GM13976 (cell line): Measurements from ENCODE around the gene SCN1A.
"Not testable (repeated sequence)": the region's sequence is repeated elsewhere in the genome, so short reads cannot be mapped to it uniquely, and the experiment has no call there.

ENCODE experiments used
- DNase-seq: peaks from one replicate; pipeline ENCODE4 v3.0.0; 2012; ENCODE audit warnings: low spot score
- in situ Hi-C: fragments of 300-500 bp; cut with MboI; formaldehyde crosslinking; loops from one replicate; pipeline ENCODE4 v1.12.0; 2022; ENCODE audit warnings: low sequenced_read_pairs, mixed read lengths, inconsistent platforms; ENCODE audit not compliant: unreplicated experiment
- TF ChIP-seq, protein P1 (sequence below): IDR thresholded peaks from 2 replicates; pipeline ENCODE4 v1.5.1; 2012; ENCODE audit warnings: borderline replicate concordance, mild to moderate bottlenecking; ENCODE audit not compliant: insufficient read depth; ENCODE audit errors: extremely low read depth, missing control alignments, control extremely low read depth

Gene SCN1A

DNA sequence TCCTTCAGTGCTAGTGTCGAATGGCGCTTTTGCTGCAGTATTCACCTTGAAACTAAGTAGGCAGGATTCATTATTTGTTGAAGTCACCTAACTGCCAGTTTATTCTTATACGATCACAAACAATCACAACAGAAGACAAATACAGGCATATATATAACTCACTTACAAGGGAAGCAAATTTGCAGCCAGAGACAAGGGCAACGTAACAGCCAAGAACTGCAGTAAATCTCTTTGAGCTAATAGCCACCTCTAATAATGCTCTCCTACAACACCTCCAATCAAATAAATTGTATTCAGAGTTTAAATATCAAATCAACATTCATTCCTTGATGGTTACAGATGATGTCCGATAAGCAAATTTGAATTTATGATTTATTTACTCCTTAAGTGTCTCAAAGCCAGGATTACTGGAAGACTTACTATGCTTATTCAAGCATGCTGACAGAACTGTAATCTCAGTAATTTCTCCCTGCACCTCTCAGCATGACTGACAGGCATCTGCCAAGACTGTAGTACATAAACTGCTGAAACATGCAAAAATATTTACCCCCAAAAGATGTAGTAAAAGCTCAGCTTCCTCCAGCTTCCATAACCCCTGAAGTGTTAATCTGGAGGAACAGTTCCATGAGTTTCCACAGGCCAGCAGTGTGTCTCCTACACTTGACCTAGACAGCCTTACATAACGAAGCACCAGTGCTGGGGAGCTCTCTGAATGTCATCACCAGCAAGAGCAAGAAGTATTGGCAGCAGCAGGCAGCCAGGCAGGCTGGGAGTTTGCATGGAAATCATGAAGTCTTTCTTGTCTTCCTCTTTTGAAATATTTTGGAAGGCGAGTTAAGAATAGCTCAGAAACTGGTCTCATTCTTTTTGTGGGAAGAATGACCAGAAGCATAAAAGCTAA is 20.9 kb upstream of the SCN1A start:
- in situ Hi-C loops = no loop called here
- TF ChIP-seq, protein P1, sequence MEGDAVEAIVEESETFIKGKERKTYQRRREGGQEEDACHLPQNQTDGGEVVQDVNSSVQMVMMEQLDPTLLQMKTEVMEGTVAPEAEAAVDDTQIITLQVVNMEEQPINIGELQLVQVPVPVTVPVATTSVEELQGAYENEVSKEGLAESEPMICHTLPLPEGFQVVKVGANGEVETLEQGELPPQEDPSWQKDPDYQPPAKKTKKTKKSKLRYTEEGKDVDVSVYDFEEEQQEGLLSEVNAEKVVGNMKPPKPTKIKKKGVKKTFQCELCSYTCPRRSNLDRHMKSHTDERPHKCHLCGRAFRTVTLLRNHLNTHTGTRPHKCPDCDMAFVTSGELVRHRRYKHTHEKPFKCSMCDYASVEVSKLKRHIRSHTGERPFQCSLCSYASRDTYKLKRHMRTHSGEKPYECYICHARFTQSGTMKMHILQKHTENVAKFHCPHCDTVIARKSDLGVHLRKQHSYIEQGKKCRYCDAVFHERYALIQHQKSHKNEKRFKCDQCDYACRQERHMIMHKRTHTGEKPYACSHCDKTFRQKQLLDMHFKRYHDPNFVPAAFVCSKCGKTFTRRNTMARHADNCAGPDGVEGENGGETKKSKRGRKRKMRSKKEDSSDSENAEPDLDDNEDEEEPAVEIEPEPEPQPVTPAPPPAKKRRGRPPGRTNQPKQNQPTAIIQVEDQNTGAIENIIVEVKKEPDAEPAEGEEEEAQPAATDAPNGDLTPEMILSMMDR = no peak
- DNase-seq = no peak

GRCh38 chr2:166147883-166148282 is 20.1 kb upstream of the SCN1A start:
- TF ChIP-seq, protein P1 = no peak
- in situ Hi-C loops = no loop called here
- DNase-seq = no peak

- DNase-seq = no peak
- in situ Hi-C loops = no loop called here
- TF ChIP-seq, protein P1 = no peak
Measured at GRCh38 chr2:166144071-166144470, 16.3 kb upstream of the SCN1A start.

GRCh38 chr2:166140932-166141331 is 13.1 kb upstream of the SCN1A start:
- in situ Hi-C loops = no loop called here
- DNase-seq = no peak
- TF ChIP-seq, protein P1 = no peak

GRCh38 chr2:166140475-166140874 is 12.7 kb upstream of the SCN1A start:
- in situ Hi-C loops = no loop called here
- DNase-seq = no peak
- TF ChIP-seq, protein P1 = no peak

- DNase-seq, in situ Hi-C loops: not testable (repeated sequence)
Measured at GRCh38 chr2:166139479-166139878, 11.7 kb upstream of the SCN1A start.

DNA sequence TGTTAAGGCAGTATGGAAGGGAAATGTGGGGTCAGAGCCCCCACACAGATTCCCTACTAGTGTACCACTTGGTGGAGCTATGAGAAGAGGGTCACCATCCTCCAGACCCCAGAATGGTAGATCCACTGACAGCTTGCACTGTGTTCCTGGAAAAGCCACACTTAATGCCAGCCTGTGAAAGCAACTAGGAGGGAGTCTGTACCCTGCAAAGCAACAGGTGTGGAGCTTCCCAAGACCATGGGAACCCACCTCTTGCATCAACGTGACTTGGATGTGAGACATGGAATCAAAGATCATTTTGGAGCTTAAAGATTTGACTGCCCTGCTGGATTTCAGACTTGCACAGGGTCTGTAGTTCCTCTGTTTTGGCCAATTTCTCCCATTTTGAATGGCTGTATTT is 10.8 kb upstream of the SCN1A start:
- in situ Hi-C loops = no loop called here
- TF ChIP-seq, protein P1 = no peak
- DNase-seq = no peak
